Gastrocnemius medialis (tissue), 4 donors: Measurements from ENCODE around the gene TAPT1. TPM values are rescaled to one million over a fixed set of nuclear protein-coding genes. Genes with fewer than 3 reads are reported as not detected.

Experiments
- ATAC-seq, 2 donors: fragments of 150-250 bp; one replicate each; pipeline ENCODE4 v1.9.1; 2016
- DNase-seq, 2 donors: peaks; one replicate each; pipeline ENCODE4 v3.0.0-alpha.2; 2019
- H3K27ac ChIP-seq, 4 donors: fragments of 200-600 bp; sonication (generic); 1 replicate in 1 of 4; 2 replicates in 3 of 4; pipeline ENCODE4 v1.5.1; 2016 to 2018; ENCODE audit warnings: mild to moderate bottlenecking in 2 of 4, moderate library complexity in 1 of 4
- H3K27me3 ChIP-seq, 3 donors: fragments of 200-600 bp; sonication (generic) in 2 of 3; 1 replicate in 1 of 3; 2 replicates in 2 of 3; pipeline versions ENCODE4 v1.5.1 to v1.6.0; 2016 to 2019; ENCODE audit warnings: mild to moderate bottlenecking in 1 of 3, moderate library complexity in 1 of 3
- H3K36me3 ChIP-seq, 2 donors: fragments of 200-600 bp; sonication (generic) in 1 of 2; one replicate each; pipeline ENCODE4 v1.5.1; 2017 to 2018
- H3K4me1 ChIP-seq, 2 donors: fragments of 200-600 bp; sonication (generic) in 1 of 2; one replicate each; pipeline ENCODE4 v1.5.1; 2016 to 2017; ENCODE audit warnings: mild to moderate bottlenecking in 2 of 2
- H3K4me3 ChIP-seq, 4 donors: fragments of 200-600 bp; sonication (generic) in 3 of 4; 1 replicate in 1 of 4; 2 replicates in 3 of 4; pipeline ENCODE4 v1.5.1; 2016 to 2019; ENCODE audit warnings: mild to moderate bottlenecking in 2 of 4
- H3K9me3 ChIP-seq, 3 donors: fragments of 200-600 bp; sonication (generic) in 2 of 3; 1 replicate in 1 of 3; 2 replicates in 2 of 3; pipeline ENCODE4 v1.5.1; 2016 to 2019
- POLR2A ChIP-seq, 2 donors: fragments of 450-650 bp; IDR thresholded peaks; one replicate each; pipeline ENCODE4 v1.6.1; 2017; ENCODE audit warnings: antibody characterized with exemption in 2 of 2, mild to moderate bottlenecking in 2 of 2, moderate library complexity in 2 of 2
- in situ Hi-C, 4 donors: fragments of 200-750 bp; cut with MboI; loops; one replicate each; pipeline versions ENCODE4 v1.15.0 to v1.8.0; 2017; ENCODE audit warnings: low sequenced_read_pairs in 4 of 4
- intact Hi-C: fragments of 100-400 bp; cut with DNase I; formaldehyde crosslinking; loops from one replicate; pipeline ENCODE4 v1.15.1; 2023; ENCODE audit warnings: low total_unique reads
- total RNA-seq, 4 donors: library from RNA; depleted of rRNA; stranded (reverse); fragments of >200 nt; gene quantifications; one replicate each; pipeline versions ENCODE4 v1.1.0 to v1.2.3, GENCODE V29; 2016
- TF ChIP-seq, protein P1 (sequence below), 5 experiments: fragments of 450-650 bp in 3 of 5; fragments of 200-600 bp in 2 of 5; sonication (generic) in 2 of 5; IDR thresholded peaks in 4 of 5; conservative IDR thresholded peaks in 1 of 5; 1 replicate in 4 of 5; 2 replicates in 1 of 5; pipeline ENCODE4 v1.5.1; 2016 to 2019; ENCODE audit warnings: antibody characterized with exemption in 5 of 5, mild to moderate bottlenecking in 3 of 5, moderate library complexity in 3 of 5

TAPT1 gene
- total RNA-seq, 4 donors from 2014 or later = 29.5 to 44.1 (median 40.8) TPM

DNA sequence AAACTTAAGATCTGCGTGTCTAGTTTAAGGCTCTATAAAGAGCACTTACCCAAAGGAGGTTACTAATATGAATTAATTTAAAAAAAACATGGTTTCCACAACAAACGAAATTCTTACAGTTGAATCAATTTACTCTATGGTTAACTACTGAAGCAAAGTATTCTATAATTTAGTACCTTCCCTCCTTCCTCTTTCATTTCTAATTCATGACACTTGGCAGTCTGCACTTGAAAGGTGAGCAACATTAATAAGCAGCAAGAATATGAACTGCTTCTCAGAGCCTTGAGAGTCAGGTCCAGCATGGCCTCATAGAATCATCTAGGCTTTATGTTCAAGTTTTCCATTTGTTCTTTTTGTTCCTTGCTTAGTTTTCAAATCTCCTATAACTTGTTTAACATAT lies 42.7 kb downstream of the TAPT1 start:
- Histone ChIP-seq H3K4me1 (no peaks in the 10 kb centered on the region), H3K27me3 (no peaks in the 10 kb centered on the region), H3K27ac (no peak overlapping the region), H3K9me3 (no peaks in the 10 kb centered on the region), H3K36me3 (peaks cover 0 to 47% of the 10 kb centered on the region in 2 donors), H3K4me3 (no peak overlapping the region)
- intact Hi-C loops (no loop called here), in situ Hi-C loops (loop anchor here in 1 of 4 donors (25.0 kb wide), 1 partner anchor 146 kb away; no protein-coding TSS in a partner anchor)
- TF ChIP-seq, protein P1, sequence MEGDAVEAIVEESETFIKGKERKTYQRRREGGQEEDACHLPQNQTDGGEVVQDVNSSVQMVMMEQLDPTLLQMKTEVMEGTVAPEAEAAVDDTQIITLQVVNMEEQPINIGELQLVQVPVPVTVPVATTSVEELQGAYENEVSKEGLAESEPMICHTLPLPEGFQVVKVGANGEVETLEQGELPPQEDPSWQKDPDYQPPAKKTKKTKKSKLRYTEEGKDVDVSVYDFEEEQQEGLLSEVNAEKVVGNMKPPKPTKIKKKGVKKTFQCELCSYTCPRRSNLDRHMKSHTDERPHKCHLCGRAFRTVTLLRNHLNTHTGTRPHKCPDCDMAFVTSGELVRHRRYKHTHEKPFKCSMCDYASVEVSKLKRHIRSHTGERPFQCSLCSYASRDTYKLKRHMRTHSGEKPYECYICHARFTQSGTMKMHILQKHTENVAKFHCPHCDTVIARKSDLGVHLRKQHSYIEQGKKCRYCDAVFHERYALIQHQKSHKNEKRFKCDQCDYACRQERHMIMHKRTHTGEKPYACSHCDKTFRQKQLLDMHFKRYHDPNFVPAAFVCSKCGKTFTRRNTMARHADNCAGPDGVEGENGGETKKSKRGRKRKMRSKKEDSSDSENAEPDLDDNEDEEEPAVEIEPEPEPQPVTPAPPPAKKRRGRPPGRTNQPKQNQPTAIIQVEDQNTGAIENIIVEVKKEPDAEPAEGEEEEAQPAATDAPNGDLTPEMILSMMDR (IDR thresholded peaks at IDR 0.05 in 4 of 5, conservative IDR thresholded peaks at IDR 0.05 in 1 of 5) = no peak
- TF ChIP-seq POLR2A (IDR thresholded peaks at IDR 0.05) = no peak
- DNase-seq (no peak), ATAC-seq (no peak)

DNA sequence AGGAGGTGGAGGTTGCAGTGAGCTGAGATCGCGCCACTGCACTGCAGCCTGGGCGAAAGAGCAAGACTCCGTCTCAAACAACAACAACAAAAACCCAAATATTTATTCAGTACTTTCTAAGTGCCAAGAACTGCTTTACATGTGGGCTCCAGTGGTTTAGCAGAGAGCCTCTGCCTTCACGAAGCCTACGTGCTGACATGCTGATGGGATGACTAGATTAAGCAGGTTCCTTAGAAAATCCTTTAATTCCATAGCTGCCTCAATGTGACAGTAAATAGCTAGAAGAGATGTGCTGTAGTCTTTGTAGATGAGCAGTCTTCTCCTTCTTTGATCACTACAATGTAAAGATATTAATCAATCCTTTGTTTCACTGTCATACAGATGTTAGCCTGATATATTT lies 49.6 kb downstream of the TAPT1 start:
- Histone ChIP-seq H3K4me1 (no peaks in the 10 kb centered on the region), H3K27ac (no peak overlapping the region), H3K9me3 (no peaks in the 10 kb centered on the region), H3K4me3 (no peak overlapping the region), H3K36me3 (peaks cover 2 to 71% of the 10 kb centered on the region in 2 donors), H3K27me3 (no peaks in the 10 kb centered on the region)
- no peak for TF ChIP-seq POLR2A (IDR thresholded peaks at IDR 0.05)
- TF ChIP-seq, protein P1 (IDR thresholded peaks at IDR 0.05 in 4 of 5, conservative IDR thresholded peaks at IDR 0.05 in 1 of 5) = no peak
- ATAC-seq = no peak
- no peak for DNase-seq
- intact Hi-C loops = no loop called here
- in situ Hi-C loops = loop anchor here in 1 of 4 donors (25.0 kb wide), 1 partner anchor 139 kb away; no protein-coding TSS in a partner anchor

DNA sequence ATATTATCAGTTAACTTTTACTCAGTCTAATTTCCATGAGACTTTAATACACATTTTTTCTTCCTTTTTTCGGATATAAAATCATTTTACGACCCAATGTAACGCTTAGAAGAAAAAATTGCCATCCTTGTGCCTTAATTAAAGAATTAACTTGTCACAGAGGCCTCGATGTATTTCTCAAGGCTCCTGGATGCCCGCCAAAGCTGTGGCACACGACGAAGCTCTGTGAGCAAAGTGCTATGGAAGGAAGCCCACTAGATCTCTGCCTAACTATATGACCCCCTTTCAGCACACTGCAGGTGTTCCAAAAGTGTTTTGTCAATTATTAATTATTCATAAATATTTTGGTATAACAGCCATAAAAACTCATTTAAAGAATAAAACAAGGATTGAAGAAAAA lies 54.4 kb downstream of the TAPT1 start:
- no peak overlapping the region for H3K4me3 ChIP-seq
- TF ChIP-seq, protein P1 (IDR thresholded peaks at IDR 0.05 in 4 of 5, conservative IDR thresholded peaks at IDR 0.05 in 1 of 5) = no peak
- no peak for TF ChIP-seq POLR2A (IDR thresholded peaks at IDR 0.05)
- H3K27me3 ChIP-seq = no peaks in the 10 kb centered on the region
- no peaks in the 10 kb centered on the region for H3K9me3 ChIP-seq
- ATAC-seq (no peak), DNase-seq (no peak)
- intact Hi-C loops (no loop called here), in situ Hi-C loops (no loop called here)
- peaks cover 2 to 81% of the 10 kb centered on the region in 2 donors for H3K36me3 ChIP-seq
- H3K4me1 ChIP-seq = no peaks in the 10 kb centered on the region
- H3K27ac ChIP-seq = no peak overlapping the region

DNA sequence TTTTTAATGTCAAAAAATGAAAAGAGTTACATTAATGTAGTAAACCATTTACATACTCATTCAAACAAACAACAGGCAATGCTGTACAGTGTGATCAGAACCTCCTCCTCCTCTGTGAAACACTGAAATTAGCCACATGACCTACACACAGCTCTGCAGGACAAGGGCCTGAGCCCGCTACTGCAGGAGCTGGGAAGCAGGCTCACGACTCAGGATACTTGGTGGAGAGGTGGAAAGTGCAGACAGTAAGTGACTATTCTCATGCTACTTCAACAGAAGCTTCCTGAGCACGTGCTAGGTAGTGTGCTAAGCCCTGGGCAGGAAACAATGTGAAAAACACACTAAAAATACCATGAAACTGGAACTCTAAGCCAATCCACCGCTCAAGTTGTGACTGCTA lies 56.8 kb downstream of the TAPT1 start:
- intact Hi-C loops = no loop called here

More for the DNA sequence above, 56.8 kb downstream of the TAPT1 start:
- Histone ChIP-seq H3K27ac (no peak overlapping the region), H3K4me3 (no peak overlapping the region), H3K36me3 (peaks cover 2 to 80% of the 10 kb centered on the region in 2 donors), H3K4me1 (no peaks in the 10 kb centered on the region), H3K9me3 (no peaks in the 10 kb centered on the region), H3K27me3 (no peaks in the 10 kb centered on the region)
- DNase-seq (no peak), ATAC-seq (no peak)
- in situ Hi-C loops = no loop called here
- TF ChIP-seq POLR2A (IDR thresholded peaks at IDR 0.05) = no peak
- TF ChIP-seq, protein P1 (IDR thresholded peaks at IDR 0.05 in 4 of 5, conservative IDR thresholded peaks at IDR 0.05 in 1 of 5) = no peak
